Testis (tissue), 3 donors: Measurements from ENCODE around the gene ZC3H18. TPM values are rescaled to one million over a fixed set of nuclear protein-coding genes. Genes with fewer than 3 reads are reported as not detected.

Experiments used
- DNase-seq: peaks from one replicate; pipeline ENCODE4 v3.0.0-alpha.2; 2019
- H3K27ac ChIP-seq, 2 donors: fragments of 200-600 bp; sonication (generic); one replicate each; pipeline ENCODE4 v1.5.1; 2019
- H3K27me3 ChIP-seq: fragments of 200-600 bp; sonication (generic); one replicate; pipeline ENCODE4 v1.5.1; 2019
- H3K36me3 ChIP-seq: fragments of 200-600 bp; sonication (generic); one replicate; pipeline ENCODE4 v1.5.1; 2017; ENCODE audit warnings: low read depth; ENCODE audit errors: missing control alignments
- H3K4me1 ChIP-seq: fragments of 200-600 bp; sonication (generic); one replicate; pipeline ENCODE4 v1.5.1; 2019
- H3K4me3 ChIP-seq, 2 donors: fragments of 200-600 bp; sonication (generic); one replicate each; pipeline ENCODE4 v1.5.1; 2017 to 2019
- H3K9me3 ChIP-seq: fragments of 200-600 bp; sonication (generic); one replicate; pipeline ENCODE4 v1.5.1; 2017
- CTCF ChIP-seq, 3 experiments: fragments of 450-650 bp in 2 of 3; fragments of 200-600 bp in 1 of 3; sonication (generic) in 1 of 3; IDR thresholded peaks; one replicate each; pipeline ENCODE4 v1.5.1; 2016 to 2019; ENCODE audit warnings: antibody characterized with exemption in 3 of 3, mild to moderate bottlenecking in 2 of 3, moderate library complexity in 1 of 3
- POLR2A ChIP-seq: fragments of 450-650 bp; IDR thresholded peaks from one replicate; pipeline ENCODE4 v1.6.1; 2017; ENCODE audit warnings: antibody characterized with exemption, mild to moderate bottlenecking, moderate library complexity
- WGBS, 2 donors: methylation state at CpG; one replicate each; pipeline ENCODE4 v1.1.5; 2018; 5-methylcytosine and 5-hydroxymethylcytosine counted together
- intact Hi-C: fragments of 100-400 bp; cut with DNase I; formaldehyde crosslinking; loops from one replicate; pipeline ENCODE4 v1.15.1; 2023; ENCODE audit warnings: low total_unique reads
- polyA plus RNA-seq: library from polyadenylated mRNA; stranded (reverse); fragments of 350-450 nt; fragmentation: Illumina TruSeq; extraction: RNeasy Lipid Tissue Mini Kit (QIAGEN cat#74804); gene quantifications from one replicate; pipeline ENCODE4 v1.2.3, GENCODE V29; 2014; ENCODE audit warnings: low read depth, low replicate concordance; ENCODE audit not compliant: insufficient read depth
- total RNA-seq, 2 donors: library from RNA; depleted of rRNA; stranded (reverse); fragments of >200 nt; gene quantifications; one replicate each; pipeline ENCODE4 v1.2.3, GENCODE V29; 2016

ZC3H18 gene
- total and polyA plus RNA-seq, 3 donors from 2014 or later: 53.8 to 63.7 (median 59.6) TPM

DNA sequence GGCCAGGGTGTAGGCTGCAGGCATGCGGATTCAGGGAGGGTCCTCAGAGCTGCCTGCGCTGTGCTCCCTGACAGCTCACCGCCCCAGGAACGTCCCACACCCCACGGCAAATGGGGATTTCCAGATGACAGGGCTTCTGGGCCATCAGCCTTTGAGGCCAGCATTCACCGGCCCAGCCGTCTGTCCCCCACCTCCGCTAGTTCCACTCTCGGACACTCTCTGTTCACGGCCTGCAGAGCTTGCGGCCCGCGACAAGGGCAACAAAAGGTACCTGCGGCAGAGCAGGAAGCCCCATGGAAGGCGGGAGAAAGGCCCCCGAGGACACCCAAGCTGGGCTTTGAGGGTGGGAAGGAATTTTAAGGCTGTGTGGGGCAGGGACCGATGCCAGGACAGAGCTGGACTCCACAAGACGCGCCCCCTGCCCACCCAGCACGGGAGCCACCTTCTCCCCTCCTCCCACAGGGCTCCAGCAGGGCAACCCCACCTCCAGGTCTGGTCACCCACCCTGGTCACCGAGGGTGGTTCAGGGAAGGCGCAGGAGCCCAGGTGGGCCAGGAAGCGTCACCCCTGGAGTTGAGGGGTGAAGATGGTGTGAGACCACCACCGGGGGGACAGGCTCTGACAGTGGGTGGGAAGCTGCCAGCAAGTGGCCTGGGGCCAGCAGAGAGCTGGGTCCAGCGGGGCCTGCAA, 86.2 kb downstream of the ZC3H18 start:
- H3K4me1 ChIP-seq: no peaks in the 10 kb centered on the region
- intact Hi-C loops: no loop called here
- 87% methylated on average over 16 to 25 of the region's 25 CpGs for WGBS, 2 donors
- DNase-seq: no peak
- H3K36me3 ChIP-seq: no peaks in the 10 kb centered on the region
- TF ChIP-seq POLR2A: no peak
- no peak for TF ChIP-seq CTCF (IDR thresholded peaks at IDR 0.05)
- H3K4me3 ChIP-seq: no peak overlapping the region
- H3K9me3 ChIP-seq: no peaks in the 10 kb centered on the region
- no peaks in the 10 kb centered on the region for H3K27me3 ChIP-seq
- H3K27ac ChIP-seq: no peak overlapping the region

GRCh38 chr16:88657371-88657770, 87.2 kb downstream of the ZC3H18 start:
- Histone ChIP-seq H3K36me3 (no peaks in the 10 kb centered on the region), H3K9me3 (no peaks in the 10 kb centered on the region), H3K4me1 (peaks cover 4% of the 10 kb centered on the region), H3K27me3 (no peaks in the 10 kb centered on the region), H3K4me3 (no peak overlapping the region), H3K27ac (no peak overlapping the region)
- WGBS, 2 donors: 94 to 97% methylated on average over 12 to 19 of the region's 19 CpGs
- no peak for DNase-seq
- TF ChIP-seq CTCF (IDR thresholded peaks at IDR 0.05): no peak
- TF ChIP-seq POLR2A: no peak
- intact Hi-C loops: no loop called here

GRCh38 chr16:88658714-88659113, 88.5 kb downstream of the ZC3H18 start:
- TF ChIP-seq POLR2A (no peak), CTCF (IDR thresholded peaks at IDR 0.05) (no peak)
- Histone ChIP-seq H3K4me1 (peaks cover 5% of the 10 kb centered on the region), H3K4me3 (no peak overlapping the region), H3K27me3 (no peaks in the 10 kb centered on the region), H3K36me3 (no peaks in the 10 kb centered on the region), H3K27ac (no peak overlapping the region), H3K9me3 (no peaks in the 10 kb centered on the region)
- no peak for DNase-seq
- WGBS, 2 donors: 90 to 99% methylated on average over 9 to 15 of the region's 15 CpGs
- intact Hi-C loops: no loop called here

DNA sequence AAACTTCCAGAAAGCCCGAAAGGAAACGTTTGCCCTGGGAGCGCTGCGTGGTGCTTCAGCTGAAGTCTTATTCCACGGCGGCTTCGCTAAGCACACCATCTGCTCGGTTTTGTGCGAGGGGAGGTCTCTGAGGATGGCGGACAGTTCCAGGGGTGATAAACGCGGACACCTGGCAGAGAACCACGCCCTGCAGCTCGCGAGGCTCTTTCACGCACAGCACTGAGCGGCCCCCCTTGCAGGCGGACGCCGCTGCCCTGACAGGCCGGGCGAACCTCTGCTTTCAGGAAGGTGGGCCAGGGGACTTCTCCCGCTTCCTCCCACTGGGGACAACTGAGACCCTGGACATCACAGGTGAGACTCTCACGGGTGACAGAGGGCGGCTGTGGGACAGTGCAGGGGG, 89.0 kb downstream of the ZC3H18 start:
- H3K9me3 ChIP-seq: no peaks in the 10 kb centered on the region
- 92% methylated on average over 22 to 25 of the region's 25 CpGs for WGBS, 2 donors
- TF ChIP-seq CTCF (IDR thresholded peaks at IDR 0.05): no peak
- no peak for TF ChIP-seq POLR2A
- no peaks in the 10 kb centered on the region for H3K36me3 ChIP-seq
- no peaks in the 10 kb centered on the region for H3K27me3 ChIP-seq
- intact Hi-C loops: no loop called here
- no peak overlapping the region for H3K4me3 ChIP-seq
- peaks cover 8% of the 10 kb centered on the region for H3K4me1 ChIP-seq
- no peak for DNase-seq
- no peak overlapping the region for H3K27ac ChIP-seq

GRCh38 chr16:88661468-88661867, 91.3 kb downstream of the ZC3H18 start:
- DNase-seq: no peak
- intact Hi-C loops: no loop called here
- TF ChIP-seq POLR2A (no peak), CTCF (IDR thresholded peaks at IDR 0.05) (no peak)
- Histone ChIP-seq H3K4me3 (no peak overlapping the region), H3K4me1 (peaks cover 8% of the 10 kb centered on the region), H3K36me3 (no peaks in the 10 kb centered on the region), H3K27me3 (no peaks in the 10 kb centered on the region), H3K9me3 (no peaks in the 10 kb centered on the region), H3K27ac (no peak overlapping the region)
- 81 to 88% methylated on average over 10 of the region's 10 CpGs for WGBS, 2 donors
